Adipose tissue (tissue), 3 donors: Measurements from ENCODE around the gene GDAP1L1. TPM values are rescaled to one million over a fixed set of nuclear protein-coding genes. Genes with fewer than 3 reads are reported as not detected.

ENCODE experiments used
- H3K27ac ChIP-seq: one replicate; pipeline ENCODE4 v1.5.1; 2013; ENCODE audit warnings: low read depth, low read length
- WGBS, 3 donors: extraction: QIAGEN DNeasy Blood & Tissue Kit; methylation state at CpG; one replicate each; pipeline ENCODE4 v1.1.7; 2013; 5-methylcytosine and 5-hydroxymethylcytosine counted together
- polyA plus RNA-seq, 3 donors: library from polyadenylated mRNA; stranded (reverse); fragments of 200-250 nt; gene quantifications; one replicate each; pipeline ENCODE4 v1.2.3, GENCODE V29; 2013
- donor health status: healthy with polysubstance abuse.
- donor health status: Bipolar disorder and iron deficiency.
- donor health status: healthy.

The GDAP1L1 gene
- polyA plus RNA-seq: under 1 TPM in 2 of 3 donors, not detected in 1; 0.06 to 0.10 TPM

DNA sequence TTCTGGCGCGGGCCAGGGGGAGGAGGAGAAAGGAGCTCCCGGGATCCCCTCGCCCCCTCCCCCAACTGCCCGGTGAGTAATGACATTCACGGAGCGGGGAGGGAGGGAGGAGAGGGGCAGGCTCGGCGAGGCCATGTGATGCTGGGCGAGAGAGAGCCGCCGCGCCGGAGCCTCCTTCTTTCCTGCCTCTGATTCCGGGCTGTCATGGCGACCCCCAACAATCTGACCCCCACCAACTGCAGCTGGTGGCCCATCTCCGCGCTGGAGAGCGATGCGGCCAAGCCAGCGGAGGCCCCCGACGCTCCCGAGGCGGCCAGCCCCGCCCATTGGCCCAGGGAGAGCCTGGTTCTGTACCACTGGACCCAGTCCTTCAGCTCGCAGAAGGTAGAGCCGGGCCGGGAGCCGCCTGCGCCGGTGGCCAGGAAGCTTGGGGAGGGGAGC lies at the start of gene GDAP1L1:
Gene GDAP1L1, plus strand, starts transcription at position 178 of the 441 bp plus-strand sequence. Its CDS starts 27 bp downstream, at position 205.
- no peak within 1 kb of the TSS for H3K27ac ChIP-seq
- 3 to 12% (median 3%) methylated on average over 20 to 32 of the region's 32 CpGs for WGBS, 3 donors

DNA sequence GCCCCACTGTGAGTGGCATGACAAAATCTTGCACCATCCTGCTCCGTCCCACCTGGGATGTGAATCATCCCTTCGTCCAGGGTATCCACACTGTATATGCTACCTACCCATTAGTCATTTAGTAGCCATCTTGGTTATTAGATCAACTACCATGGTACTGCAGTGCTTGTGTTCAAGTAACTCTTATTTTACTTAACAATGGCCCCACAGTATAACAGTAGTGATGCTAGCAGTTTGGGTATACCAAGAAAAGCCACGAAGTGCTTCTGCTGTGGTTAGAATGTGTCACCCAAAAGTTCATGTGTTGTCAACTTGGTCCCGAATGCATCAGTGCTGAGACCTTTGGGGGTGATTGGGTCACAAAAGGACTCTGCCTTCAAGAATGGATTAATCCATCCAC lies 48.2 kb upstream of the GDAP1L1 start:
- WGBS, 3 donors: 81 to 93% (median 92%) methylated on average over 4 of the region's 4 CpGs
- H3K27ac ChIP-seq: no peak overlapping the region

DNA sequence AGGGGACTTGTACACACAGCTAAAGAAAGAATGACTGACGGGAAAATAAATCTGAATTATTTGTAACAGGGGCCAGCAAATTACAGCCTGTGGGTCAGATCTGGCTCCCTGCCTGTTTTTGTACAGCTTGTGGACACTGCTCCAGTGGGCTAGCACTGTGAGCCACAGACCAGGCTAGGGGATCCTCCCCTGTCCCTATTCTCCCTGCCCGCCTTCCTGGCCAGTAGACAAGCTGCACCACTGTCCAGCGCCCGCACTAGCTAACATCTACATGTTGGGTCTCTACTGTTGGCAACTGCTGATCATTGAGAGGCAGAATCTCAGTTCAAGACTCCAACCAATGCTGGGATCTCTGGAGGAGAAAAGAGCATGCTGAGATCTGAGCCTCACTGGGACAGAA lies 47.2 kb upstream of the GDAP1L1 start:
- WGBS, 3 donors: 92 to 95% (median 94%) methylated on average over 4 of the region's 4 CpGs
- no peak overlapping the region for H3K27ac ChIP-seq

DNA sequence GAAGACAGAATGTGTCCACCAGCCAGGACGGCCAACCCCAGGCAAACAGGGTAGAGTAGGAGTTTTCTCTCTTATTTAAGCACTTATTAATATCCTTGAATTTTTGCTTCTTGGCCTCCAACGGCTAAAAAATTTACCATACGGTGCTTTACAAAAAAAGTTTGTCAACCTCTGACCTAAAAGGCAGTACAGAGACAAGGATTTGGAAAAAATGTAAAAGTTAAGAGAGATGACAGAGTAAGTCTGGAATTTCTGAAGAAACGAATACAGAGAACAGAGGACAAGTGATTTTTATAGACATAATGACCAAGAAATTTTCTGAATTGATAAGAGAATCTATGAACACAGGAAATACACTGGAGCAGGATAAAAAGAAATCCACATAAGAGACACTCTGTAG lies 46.7 kb upstream of the GDAP1L1 start:
- WGBS, 3 donors: 76 to 87% (median 81%) methylated on average over 4 of the region's 4 CpGs
- H3K27ac ChIP-seq: no peak overlapping the region

- no peak overlapping the region for H3K27ac ChIP-seq
- 45 to 95% (median 73%) methylated on average over 2 of the region's 2 CpGs for WGBS, 3 donors
Measured at GRCh38 chr20:44200983-44201382, 46.1 kb upstream of the GDAP1L1 start.

- 56 to 95% (median 79%) methylated on average over 2 of the region's 2 CpGs for WGBS, 3 donors
- H3K27ac ChIP-seq: no peak overlapping the region
Measured at GRCh38 chr20:44203161-44203560, 43.9 kb upstream of the GDAP1L1 start.

DNA sequence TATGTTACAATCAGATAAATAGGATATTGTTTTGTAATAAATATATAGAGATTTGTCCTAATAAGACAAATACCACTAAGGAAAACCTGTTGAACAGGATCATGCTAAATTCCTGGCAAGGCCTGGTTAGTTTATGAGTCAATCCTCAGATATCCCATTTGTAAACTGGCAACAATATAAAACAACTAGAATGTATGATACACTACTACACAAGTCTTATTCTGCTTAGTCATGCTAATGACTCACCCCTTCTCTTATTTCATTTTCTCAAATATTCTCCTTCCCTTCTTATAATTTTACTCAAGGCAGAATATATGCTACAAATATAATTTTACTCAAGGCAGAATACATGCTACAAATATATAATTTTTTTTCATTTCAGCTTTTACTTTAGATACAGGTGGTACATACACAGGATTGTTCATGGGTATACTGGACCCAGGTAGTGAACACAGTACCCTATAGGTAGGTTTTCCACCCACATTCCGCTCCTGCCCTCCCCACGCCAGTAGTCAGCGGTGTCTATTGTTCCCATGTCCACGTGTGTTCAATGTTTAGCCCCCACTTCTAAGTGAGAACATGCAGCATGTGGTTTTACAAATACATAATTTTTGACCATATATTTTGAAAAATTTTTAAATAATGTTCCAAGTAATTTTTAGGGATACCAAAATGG lies 42.8 kb upstream of the GDAP1L1 start:
- H3K27ac ChIP-seq: no peak overlapping the region

DNA sequence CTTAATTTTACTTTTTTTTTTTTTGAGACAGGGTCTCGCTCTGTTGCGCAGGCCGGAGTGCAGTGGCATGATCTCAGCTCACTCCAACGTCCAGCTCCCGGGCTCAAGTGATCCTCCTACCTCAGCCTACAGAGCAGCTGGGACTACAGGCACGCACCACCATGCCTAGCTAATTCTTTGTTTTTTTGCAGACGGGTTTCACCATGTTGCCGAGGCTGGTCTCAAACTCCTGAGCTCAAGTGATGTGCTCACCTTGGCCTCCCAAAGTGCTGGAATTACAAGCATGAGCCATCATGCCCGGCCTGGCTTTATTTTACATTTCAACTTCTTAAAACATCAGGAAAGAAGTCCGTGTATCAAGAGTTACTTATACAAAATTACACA lies 42.3 kb upstream of the GDAP1L1 start:
- 87 to 92% (median 90%) methylated on average over 10 of the region's 10 CpGs for WGBS, 3 donors
- no peak overlapping the region for H3K27ac ChIP-seq

More for the DNA sequence above, 42.8 kb upstream of the GDAP1L1 start:
- WGBS, 3 donors: 91 to 93% (median 92%) methylated on average over 4 of the region's 4 CpGs

GRCh38 chr20:44206132-44206531 lies 41.0 kb upstream of the GDAP1L1 start:
- no peak overlapping the region for H3K27ac ChIP-seq

DNA sequence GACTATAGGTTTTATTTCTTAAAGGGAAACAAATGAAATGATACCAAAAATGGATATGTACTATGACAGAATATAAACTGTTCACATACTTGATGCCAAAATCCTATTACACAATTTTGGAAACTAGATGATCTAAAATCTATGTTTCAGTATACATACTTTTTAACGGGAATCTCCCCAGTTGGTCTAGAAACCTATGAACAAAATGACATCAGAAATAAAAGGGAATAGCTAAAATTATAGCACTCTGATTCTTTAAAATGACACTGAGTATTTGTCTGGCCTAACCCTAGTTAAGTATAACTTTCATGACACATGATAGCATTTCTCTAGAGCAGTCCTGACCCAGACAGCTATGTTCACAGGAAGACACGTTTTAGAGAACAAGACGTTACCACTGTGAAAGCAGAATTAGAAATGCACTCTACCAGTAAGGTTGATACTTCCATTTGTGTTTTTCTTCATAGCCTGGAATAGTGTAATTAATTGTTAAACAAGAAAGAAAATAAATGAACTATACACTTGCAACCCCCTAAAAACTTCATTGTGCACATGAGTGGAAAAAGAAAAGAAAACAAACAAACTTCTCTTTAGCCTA lies 39.9 kb upstream of the GDAP1L1 start:
- 30 to 49% (median 33%) methylated on average over 3 of the region's 3 CpGs for WGBS, 3 donors
- no peak overlapping the region for H3K27ac ChIP-seq

DNA sequence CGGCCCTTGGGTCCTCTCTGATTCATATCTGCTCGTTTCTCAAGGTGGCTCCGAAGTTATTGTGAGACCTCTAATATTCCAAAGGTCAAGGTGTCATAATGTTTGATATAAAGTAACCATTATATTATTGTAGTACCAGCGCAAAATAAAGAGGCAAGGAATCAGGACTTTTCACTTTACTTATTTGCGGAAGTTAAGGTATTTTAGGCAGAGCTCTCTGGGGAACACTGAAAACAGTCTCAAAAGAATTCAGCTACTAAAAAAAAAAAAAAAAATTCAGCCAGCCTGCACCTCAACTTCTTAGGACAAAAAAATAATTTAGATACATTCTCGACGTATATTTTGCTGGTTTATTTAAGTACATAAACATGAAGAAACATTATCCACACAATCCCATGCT lies 38.9 kb upstream of the GDAP1L1 start:
- 49 to 51% (median 50%) methylated on average over 7 of the region's 7 CpGs for WGBS, 3 donors
- H3K27ac ChIP-seq: no peak overlapping the region

DNA sequence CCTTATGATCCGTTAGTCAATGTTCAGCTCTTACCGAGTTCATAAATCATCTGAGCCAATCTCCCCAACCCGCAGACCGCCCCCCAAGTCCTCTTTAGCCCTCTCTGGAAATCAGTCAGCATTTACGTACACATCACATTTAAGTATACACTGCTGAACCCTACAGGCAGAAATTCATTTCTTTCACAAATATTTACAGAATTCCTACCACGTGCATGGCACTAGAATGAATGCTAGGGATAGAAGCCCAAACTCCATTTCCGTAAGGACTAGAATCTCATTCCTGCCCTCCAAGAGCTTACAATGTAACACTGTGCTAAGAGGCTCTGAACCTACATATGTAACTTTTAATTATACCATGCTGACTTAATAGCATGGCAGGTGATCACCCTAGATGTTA lies 38.3 kb upstream of the GDAP1L1 start:
- WGBS, 3 donors: 24 to 33% (median 27%) methylated on average over 7 of the region's 7 CpGs

GRCh38 chr20:44209686-44210405 lies 37.3 kb upstream of the GDAP1L1 start:
- WGBS, 3 donors: 1 to 2% (median 1%) methylated on average over 31 of the region's 31 CpGs
- H3K27ac ChIP-seq: peak overlapping the region; percentile 86

More for the DNA sequence above, 38.3 kb upstream of the GDAP1L1 start:
- H3K27ac ChIP-seq: no peak overlapping the region

GRCh38 chr20:44210406-44211176 lies 36.5 kb upstream of the GDAP1L1 start, which contains the start of gene OSER1:
OSER1 (minus strand) TSS chr20:44210771; CDS start chr20:44206957, 3,814 bp downstream.
- WGBS, 3 donors: 0% methylated on average over 66 to 79 of the region's 79 CpGs
- peak within 1 kb of the TSS; percentile 86 for H3K27ac ChIP-seq

DNA sequence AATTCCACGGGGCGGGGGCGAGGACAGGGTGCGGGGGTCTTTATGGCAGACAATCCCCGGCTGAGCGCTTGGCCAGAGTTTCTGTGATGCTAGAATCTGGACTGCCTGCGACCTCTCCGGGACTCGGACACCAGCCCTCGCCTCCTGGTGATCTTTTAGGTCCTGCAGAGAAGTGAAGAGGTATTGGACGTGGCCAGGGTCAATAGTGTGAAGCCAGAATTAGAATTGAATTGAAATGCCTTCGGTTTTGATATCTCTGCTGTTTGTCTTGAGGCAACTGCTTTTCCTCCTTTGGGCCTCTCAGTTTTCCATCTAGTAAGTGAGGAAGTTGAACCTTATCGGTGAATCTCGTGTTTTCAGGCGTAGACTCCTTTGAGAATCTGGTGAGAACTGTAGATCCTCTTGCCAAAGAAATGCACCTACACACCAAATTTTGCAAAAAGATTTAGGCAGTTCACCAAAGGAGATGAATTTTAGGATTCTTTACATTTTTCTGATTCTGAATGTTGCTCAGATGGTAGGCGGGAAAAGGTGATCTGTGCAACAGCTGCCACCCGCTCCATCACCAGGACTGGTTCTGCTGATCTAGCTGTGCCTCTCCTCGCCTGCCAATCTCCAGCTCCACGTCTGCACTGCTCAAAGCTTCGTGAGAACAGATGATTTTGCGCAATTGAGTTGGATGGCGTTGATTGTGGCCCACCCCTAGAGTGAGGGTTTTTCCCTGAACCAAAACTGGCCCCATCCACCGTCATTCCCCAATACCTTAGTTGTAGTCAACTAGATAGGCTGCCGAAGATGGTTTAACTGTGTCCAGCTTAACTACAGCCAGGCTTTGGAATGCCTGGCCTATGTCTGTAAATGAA lies 35.7 kb upstream of the GDAP1L1 start:
- WGBS, 3 donors: 6 to 11% (median 10%) methylated on average over 24 of the region's 24 CpGs

GRCh38 chr20:44212792-44213191 lies 34.3 kb upstream of the GDAP1L1 start:
- H3K27ac ChIP-seq: no peak overlapping the region
- WGBS, 3 donors: 80 to 84% (median 83%) methylated on average over 4 of the region's 4 CpGs

More for the DNA sequence above, 35.7 kb upstream of the GDAP1L1 start:
- H3K27ac ChIP-seq: peak overlapping the region; percentile 29

DNA sequence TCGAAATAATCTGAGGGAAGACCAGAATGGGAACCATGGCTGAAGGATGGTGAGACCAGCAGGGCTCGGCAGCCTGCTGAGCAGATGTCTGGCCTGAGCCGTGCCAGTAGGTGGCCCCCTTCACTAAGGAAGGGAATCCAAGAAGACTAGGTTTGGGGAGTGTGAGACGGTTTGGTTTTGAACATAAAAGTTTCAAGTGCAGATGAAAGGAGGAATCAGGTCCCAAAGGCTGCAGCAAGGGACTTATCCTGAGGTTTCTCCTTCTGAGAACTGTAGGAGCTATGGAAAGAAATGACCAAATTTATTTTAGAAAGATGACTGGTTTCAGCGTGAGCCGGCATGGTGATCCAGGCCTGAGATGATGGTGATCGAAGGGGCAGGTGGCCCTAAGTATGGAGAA lies 32.0 kb upstream of the GDAP1L1 start:
- 50 to 51% (median 51%) methylated on average over 7 of the region's 7 CpGs for WGBS, 3 donors
- H3K27ac ChIP-seq: no peak overlapping the region
